Activated CD4-positive, alpha-beta T cell treated with anti-CD3 and anti-CD28 coated beads, Interleukin-2, amount 50 U/mL, for 4 hours (primary cell): ENCODE data around the gene PRPF40A.

Source experiments
- DNase-seq, 2 experiments: peaks; one replicate each; pipeline ENCODE4 v3.0.0-alpha.2; 2020

Gene PRPF40A

GRCh38 chr2:152648336-152648735 lies 68.9 kb downstream of the PRPF40A start:
- no peak for DNase-seq

GRCh38 chr2:152647552-152647951 lies 69.7 kb downstream of the PRPF40A start:
- no peak for DNase-seq

GRCh38 chr2:152646775-152647174 lies 70.5 kb downstream of the PRPF40A start:
- DNase-seq = no peak

- DNase-seq = no peak
These were observed 71.0 kb downstream of the PRPF40A start for GRCh38 chr2:152646264-152646663.

- no peak for DNase-seq
These were observed 72.9 kb downstream of the PRPF40A start for GRCh38 chr2:152644189-152644873.

- no peak for DNase-seq
These were observed 78.7 kb downstream of the PRPF40A start for GRCh38 chr2:152638590-152638989.

- no peak for DNase-seq
These were observed 79.2 kb downstream of the PRPF40A start for GRCh38 chr2:152638056-152638455.

GRCh38 chr2:152637251-152637650 lies 80.0 kb downstream of the PRPF40A start:
- DNase-seq = no peak

GRCh38 chr2:152635635-152636298 lies 81.5 kb downstream of the PRPF40A start:
- peak; percentile 60 to 62 for DNase-seq

- no peak for DNase-seq
These were observed 84.5 kb downstream of the PRPF40A start for GRCh38 chr2:152632736-152633135.

- no peak for DNase-seq
These were observed 86.8 kb downstream of the PRPF40A start for GRCh38 chr2:152630466-152630865.

- no peak for DNase-seq
These were observed 88.1 kb downstream of the PRPF40A start for GRCh38 chr2:152629202-152629601.

GRCh38 chr2:152627351-152627957 lies 89.8 kb downstream of the PRPF40A start:
- DNase-seq = no peak

- DNase-seq = no peak
These were observed 90.3 kb downstream of the PRPF40A start for GRCh38 chr2:152626911-152627339.

GRCh38 chr2:152624805-152625204 lies 92.5 kb downstream of the PRPF40A start:
- DNase-seq = no peak

- no peak for DNase-seq
These were observed 93.5 kb downstream of the PRPF40A start for GRCh38 chr2:152623775-152624174.

- DNase-seq = no peak
These were observed 94.1 kb downstream of the PRPF40A start for GRCh38 chr2:152623076-152623740.

GRCh38 chr2:152622219-152622618 lies 95.0 kb downstream of the PRPF40A start:
- DNase-seq = no peak

GRCh38 chr2:152620985-152621384 lies 96.3 kb downstream of the PRPF40A start:
- no peak for DNase-seq

- no peak for DNase-seq
These were observed 97.1 kb downstream of the PRPF40A start for GRCh38 chr2:152620208-152620607.

- no peak for DNase-seq
These were observed 99.1 kb downstream of the PRPF40A start for GRCh38 chr2:152618193-152618564.

- no peak for DNase-seq
These were observed 99.6 kb downstream of the PRPF40A start for GRCh38 chr2:152617456-152618192.

- no peak for DNase-seq
These were observed 102.1 kb downstream of the PRPF40A start for GRCh38 chr2:152615177-152615576.
